GM12878 (cell line): ENCODE data around the gene PRKG1. TPM values are rescaled to one million over a fixed set of nuclear protein-coding genes. Genes with fewer than 3 reads are reported as not detected.

Experiments used
- ATAC-seq: fragments of 200-7000 bp; cut with Tn5 transposase; 3 replicates; pipeline ENCODE4 v1.9.1; 2020; ENCODE audit warnings: mild to moderate bottlenecking, moderate library complexity
- BruUV-seq: library from RNA; stranded (reverse); fragments of 400-500 nt; replicated peaks from 2 replicates; lab custom pipeline; 2021; lab: Mats Ljungman, UMichigan
- CTCF ChIA-PET: fragments of 300-600 bp; sonication (Branson Sonifier 250); formaldehyde crosslinking; extraction: SDS; loops from one replicate; lab custom pipeline; 2021; ENCODE audit warnings: inconsistent platforms; lab: Yijun Ruan, JAX
- POLR2A ChIA-PET: fragments of 350-600 bp; formaldehyde crosslinking; extraction: SDS; loops from one replicate; lab custom pipeline; 2021; ENCODE audit warnings: inconsistent platforms; lab: Charles Lee
- RAD21 ChIA-PET: fragments of 300-600 bp; sonication (Branson Sonifier 250); formaldehyde crosslinking; loops from one replicate; lab custom pipeline; 2023; ENCODE audit warnings: antibody characterized with exemption; ENCODE audit not compliant: unreplicated experiment; lab: Charles Lee
- SMC1A ChIA-PET: fragments of 300-600 bp; sonication (Branson Sonifier 250); formaldehyde crosslinking; loops from one replicate; lab custom pipeline; 2023; ENCODE audit not compliant: unreplicated experiment, uncharacterized antibody; lab: Charles Lee
- DNase-seq: peaks from one replicate; pipeline ENCODE4 v3.0.0-alpha.2; 2011; ENCODE audit warnings: low read depth, low spot score
- FAIRE-seq: peaks from 3 replicates; lab custom pipeline; 2011; peaks lifted over from hg19 to GRCh38; lab: Jason Lieb, UNC
- H2AFZ ChIP-seq: 2 replicates; pipeline ENCODE4 v1.6.0; 2011; ENCODE audit warnings: low read depth, low read length, control low read depth; ENCODE audit not compliant: control insufficient read depth
- H3K27ac ChIP-seq: 2 replicates; pipeline ENCODE4 v1.5.1; 2011; ENCODE audit warnings: control low read depth; ENCODE audit not compliant: control insufficient read depth, insufficient read depth
- H3K27me3 ChIP-seq, 2 experiments: replicated peaks in 1 of 2; 2 replicates each; pipeline versions ENCODE4 v1.6.0 to v1.6.1; 2011; ENCODE audit warnings: low read length in 1 of 2; ENCODE audit not compliant: control insufficient read depth in 2 of 2, insufficient read depth in 2 of 2
- H3K36me3 ChIP-seq, 2 experiments: 2 replicates each; pipeline ENCODE4 v1.5.1; 2011; ENCODE audit warnings: low read length in 1 of 2; ENCODE audit not compliant: control insufficient read depth in 2 of 2, insufficient read depth in 2 of 2
- H3K4me1 ChIP-seq: 2 replicates; pipeline ENCODE4 v1.6.1; 2011; ENCODE audit warnings: mild to moderate bottlenecking, low read length, moderate library complexity, mixed read lengths; ENCODE audit not compliant: control insufficient read depth, insufficient read depth
- H3K4me2 ChIP-seq: 2 replicates; pipeline ENCODE4 v1.6.0; 2011; ENCODE audit warnings: control low read depth; ENCODE audit not compliant: control insufficient read depth, insufficient read depth
- H3K4me3 ChIP-seq: fragments of 200-600 bp; sonication (generic); 2 replicates; pipeline ENCODE4 v1.5.1; 2016
- H3K79me2 ChIP-seq: 2 replicates; pipeline ENCODE4 v1.6.0; 2011; ENCODE audit warnings: low read length; ENCODE audit not compliant: control insufficient read depth, insufficient read depth
- H3K9ac ChIP-seq: 2 replicates; pipeline ENCODE4 v1.8.0; 2011; ENCODE audit warnings: low read length, control low read depth, mixed read lengths; ENCODE audit not compliant: control insufficient read depth, insufficient read depth
- H3K9me3 ChIP-seq: replicated peaks from 3 replicates; pipeline ENCODE4 v1.5.1; 2011; ENCODE audit warnings: mild to moderate bottlenecking, low read length; ENCODE audit not compliant: control insufficient read depth, insufficient read depth
- H4K20me1 ChIP-seq: 2 replicates; pipeline ENCODE4 v1.6.0; 2011; ENCODE audit not compliant: control insufficient read depth, insufficient read depth
- BMI1 ChIP-seq: fragments of 450-650 bp; IDR thresholded peaks from 2 replicates; pipeline ENCODE4 v1.6.1; 2016; ENCODE audit warnings: mild to moderate bottlenecking, moderate library complexity, borderline replicate concordance
- CBFB ChIP-seq: IDR thresholded peaks from 2 replicates; pipeline ENCODE4 v1.6.1; 2016; ENCODE audit warnings: antibody characterized with exemption, low read depth
- CHD1 ChIP-seq: IDR thresholded peaks from 2 replicates; pipeline ENCODE4 v1.6.1; 2012; ENCODE audit warnings: low read depth, low read length, improper control_type of control experiment
- CREB1 ChIP-seq: IDR thresholded peaks from 2 replicates; pipeline ENCODE4 v1.6.1; 2012; ENCODE audit warnings: low read depth, mild to moderate bottlenecking, inconsistent platforms
- EZH2 ChIP-seq: IDR thresholded peaks from 2 replicates; pipeline ENCODE4 v1.6.1; 2012; ENCODE audit warnings: low read depth, mild to moderate bottlenecking, control low read depth, inconsistent platforms, low read length, borderline replicate concordance; ENCODE audit not compliant: control insufficient read depth
- IKZF2 ChIP-seq, 2 experiments: fragments of 450-650 bp; IDR thresholded peaks; 2 replicates each; pipeline ENCODE4 v1.6.1; 2017; ENCODE audit warnings: mild to moderate bottlenecking in 2 of 2, moderate library complexity in 2 of 2
- IRF5 ChIP-seq: fragments of 450-650 bp; IDR thresholded peaks from 2 replicates; pipeline ENCODE4 v1.6.1; 2017; ENCODE audit warnings: borderline replicate concordance
- NR2C2 ChIP-seq: IDR thresholded peaks from 2 replicates; pipeline ENCODE4 v1.6.1; 2011; ENCODE audit warnings: borderline replicate concordance, low read depth; ENCODE audit not compliant: control insufficient read depth, insufficient read length
- RAD51 ChIP-seq: fragments of 450-650 bp; IDR thresholded peaks from 2 replicates; pipeline ENCODE4 v1.6.1; 2016; ENCODE audit warnings: moderate library complexity, mild to moderate bottlenecking, inconsistent platforms
- RBBP5 ChIP-seq: fragments of 200-600 bp; sonication (generic); conservative IDR thresholded peaks from 2 replicates; pipeline ENCODE4 v1.6.1; 2016
- SKIL ChIP-seq: fragments of 450-650 bp; IDR thresholded peaks from 2 replicates; pipeline ENCODE4 v1.6.1; 2017; ENCODE audit warnings: mild to moderate bottlenecking, low read depth, inconsistent platforms; ENCODE audit not compliant: poor library complexity, severe bottlenecking
- SPI1 ChIP-seq: IDR thresholded peaks from 2 replicates; pipeline ENCODE4 v1.6.1; 2011; ENCODE audit warnings: low read depth, mild to moderate bottlenecking, low read length, moderate library complexity, borderline replicate concordance; ENCODE audit not compliant: insufficient read depth
- SUPT20H ChIP-seq: IDR thresholded peaks from 2 replicates; pipeline ENCODE4 v1.6.1; 2011; ENCODE audit warnings: low read depth, mild to moderate bottlenecking, low read length, moderate library complexity, borderline replicate concordance; ENCODE audit not compliant: control insufficient read depth
- ZNF274 ChIP-seq: IDR thresholded peaks from one replicate; pipeline ENCODE4 v1.8.0; 2011; ENCODE audit not compliant: insufficient read length, insufficient read depth
- in situ Hi-C: fragments of 300-500 bp; cut with MboI; formaldehyde crosslinking; loops from 9 replicates; pipeline ENCODE4 v1.14.3; 2018; ENCODE audit warnings: mixed read lengths
- intact Hi-C: fragments of 100-400 bp; cut with micrococcal nuclease; formaldehyde crosslinking; loops from one replicate; pipeline ENCODE4 v1.14.2; 2022; ENCODE audit not compliant: unreplicated experiment
- polyA plus RNA-seq, 11 experiments: library from polyadenylated mRNA; depleted of rRNA in 4 of 11; unstranded in 6 of 11; stranded (reverse) in 5 of 11; fragments of >200 nt; fragmentation: Nextera tagmentation in 4 of 11; fragmentation: Illumina TruSeq in 1 of 11; extraction: Ambion mirVana in 4 of 11; extraction: Trizol in 1 of 11; gene quantifications; 1 replicate in 1 of 11; 2 replicates in 10 of 11; pipeline versions ENCODE4 v1.2.1 to v1.2.3, GENCODE V29; 2011 to 2016; ENCODE audit warnings: inconsistent platforms in 2 of 11, missing spikeins in 2 of 11, low read depth in 1 of 11
- total RNA-seq, 4 experiments: library from RNA; depleted of rRNA in 3 of 4; stranded (reverse); fragments of >200 nt in 3 of 4; fragmentation: Illumina TruSeq in 1 of 4; extraction: Trizol in 1 of 4; gene quantifications; 2 replicates each; pipeline versions ENCODE4 v1.2.1 to v1.2.3, GENCODE V29; 2013 to 2021
- TF ChIP-seq, protein P1 (sequence below): fragments of 450-650 bp; IDR thresholded peaks from 2 replicates; pipeline ENCODE4 v1.6.1; 2014; ENCODE audit warnings: mild to moderate bottlenecking

PRKG1 gene
- total and polyA plus RNA-seq, 10 of the 15 experiments (the other 5 are each of a cell fraction or from before 2014, with no cell fraction given): 0.04 to 0.05 TPM; not detected in 8

DNA sequence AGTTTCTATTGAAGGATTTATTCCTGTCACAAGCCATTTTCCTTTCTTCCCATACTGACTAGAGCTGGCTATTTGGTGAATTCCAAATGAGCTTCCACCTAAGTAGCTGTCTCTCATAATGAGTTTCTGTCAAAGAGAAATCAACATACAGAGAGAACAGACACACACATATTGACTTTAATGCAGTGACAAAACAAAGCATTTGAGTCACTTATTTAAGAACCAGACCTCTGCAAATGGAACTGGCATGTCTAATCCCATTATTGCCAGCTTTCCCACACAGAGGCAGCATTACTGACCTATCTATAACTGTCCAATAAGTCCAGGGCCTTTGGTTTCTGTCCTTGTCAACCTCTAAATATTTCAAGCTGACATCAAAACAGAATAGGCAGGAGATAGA, 804.4 kb downstream of the PRKG1 start:
- Histone ChIP-seq H4K20me1 (no peaks in the 10 kb centered on the region), H3K9ac (peak overlapping the region; percentile 37; the same call in 1 of the 2 replicates), H2AFZ (peak overlapping the region; percentile 61), H3K4me3 (no peak overlapping the region), H3K79me2 (no peaks in the 10 kb centered on the region), H3K9me3 (no peaks in the 10 kb centered on the region), H3K27ac (peak overlapping the region; percentile 50; the same call in 1 of the 2 replicates), H3K4me2 (0 out of 2 replicates have a peak overlapping the region, but pooled peaks have one; percentile 13)
- RAD21 ChIA-PET: interaction anchor here (0.5 to 0.9 kb wide), 2 partner anchors 32 to 81 kb away, joined by 4 read pairs; no protein-coding TSS in a partner anchor
- FAIRE-seq (no peak), ATAC-seq (peak; percentile 15)
- intact Hi-C loops: no loop called here
- SMC1A ChIA-PET: interaction anchor here (1.1 to 1.4 kb wide), 3 partner anchors 15 to 260 kb away, joined by 3 to 4 read pairs (median 3); no protein-coding TSS in a partner anchor
- no peak for TF ChIP-seq CBFB
- TF ChIP-seq BMI1: no peak
- TF ChIP-seq RAD51: no peak
- TF ChIP-seq IRF5: no peak
- no peak for TF ChIP-seq EZH2
- TF ChIP-seq SUPT20H: no peak
- TF ChIP-seq NR2C2: no peak
- TF ChIP-seq SKIL: no peak
- no peak for TF ChIP-seq CHD1
- TF ChIP-seq ZNF274: no peak
- TF ChIP-seq, protein P1, sequence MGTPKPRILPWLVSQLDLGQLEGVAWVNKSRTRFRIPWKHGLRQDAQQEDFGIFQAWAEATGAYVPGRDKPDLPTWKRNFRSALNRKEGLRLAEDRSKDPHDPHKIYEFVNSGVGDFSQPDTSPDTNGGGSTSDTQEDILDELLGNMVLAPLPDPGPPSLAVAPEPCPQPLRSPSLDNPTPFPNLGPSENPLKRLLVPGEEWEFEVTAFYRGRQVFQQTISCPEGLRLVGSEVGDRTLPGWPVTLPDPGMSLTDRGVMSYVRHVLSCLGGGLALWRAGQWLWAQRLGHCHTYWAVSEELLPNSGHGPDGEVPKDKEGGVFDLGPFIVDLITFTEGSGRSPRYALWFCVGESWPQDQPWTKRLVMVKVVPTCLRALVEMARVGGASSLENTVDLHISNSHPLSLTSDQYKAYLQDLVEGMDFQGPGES: no peak
- no peak for TF ChIP-seq IKZF2 (IDR thresholded peaks at IDR 0.05)
- no peak for TF ChIP-seq SPI1
- TF ChIP-seq RBBP5: no peak
- TF ChIP-seq CREB1: no peak
- TF ChIP-seq, all 136 proteins: peak for 0
- BruUV-seq: no TSS peak
- no peaks in the 10 kb centered on the region for H3K27me3 ChIP-seq
- no peaks in the 10 kb centered on the region; the same call in 1 of the 2 replicates for H3K4me1 ChIP-seq
- in situ Hi-C loops: no loop called here
- no peak for DNase-seq
- ChIA-PET CTCF (interaction anchor here (1.1 kb wide), 1 partner anchor 11 kb away, joined by 3 read pairs; no protein-coding TSS in a partner anchor), POLR2A (no interaction called here)
- H3K36me3 ChIP-seq: no peaks in the 10 kb centered on the region
